SU-DHL-6 (cell line): ENCODE data around the gene IFITM5.

Experiments used
- EZH2phosphoT487 ChIP-seq: fragments of 200-600 bp; sonication (generic), shearing (Covaris generic); conservative IDR thresholded peaks from 2 replicates; pipeline ENCODE4 v1.6.1; 2018; ENCODE audit warnings: mild to moderate bottlenecking, antibody characterized with exemption, low read length, moderate library complexity, mixed read lengths
- TF ChIP-seq, protein P1 (sequence below): fragments of 200-600 bp; sonication (generic); IDR thresholded peaks from one replicate; pipeline ENCODE4 v1.5.1; 2017; ENCODE audit warnings: antibody characterized with exemption, mild to moderate bottlenecking, low read length, moderate library complexity; ENCODE audit not compliant: insufficient read depth, poor library complexity, severe bottlenecking

DNA sequence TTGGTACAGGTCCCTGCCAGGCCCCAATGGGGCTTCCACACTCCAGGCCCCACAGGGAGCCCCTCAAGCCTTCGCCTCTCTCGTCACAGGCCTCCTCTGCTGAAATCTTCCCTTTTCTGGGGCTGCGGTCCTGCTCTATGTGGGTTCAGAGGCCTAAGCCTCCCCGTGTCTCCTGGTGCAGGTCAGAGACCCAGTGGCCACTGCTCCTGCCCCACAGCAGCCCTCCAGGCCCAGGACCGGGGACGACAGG, 27.2 kb upstream of the IFITM5 start:
- TF ChIP-seq, protein P1, sequence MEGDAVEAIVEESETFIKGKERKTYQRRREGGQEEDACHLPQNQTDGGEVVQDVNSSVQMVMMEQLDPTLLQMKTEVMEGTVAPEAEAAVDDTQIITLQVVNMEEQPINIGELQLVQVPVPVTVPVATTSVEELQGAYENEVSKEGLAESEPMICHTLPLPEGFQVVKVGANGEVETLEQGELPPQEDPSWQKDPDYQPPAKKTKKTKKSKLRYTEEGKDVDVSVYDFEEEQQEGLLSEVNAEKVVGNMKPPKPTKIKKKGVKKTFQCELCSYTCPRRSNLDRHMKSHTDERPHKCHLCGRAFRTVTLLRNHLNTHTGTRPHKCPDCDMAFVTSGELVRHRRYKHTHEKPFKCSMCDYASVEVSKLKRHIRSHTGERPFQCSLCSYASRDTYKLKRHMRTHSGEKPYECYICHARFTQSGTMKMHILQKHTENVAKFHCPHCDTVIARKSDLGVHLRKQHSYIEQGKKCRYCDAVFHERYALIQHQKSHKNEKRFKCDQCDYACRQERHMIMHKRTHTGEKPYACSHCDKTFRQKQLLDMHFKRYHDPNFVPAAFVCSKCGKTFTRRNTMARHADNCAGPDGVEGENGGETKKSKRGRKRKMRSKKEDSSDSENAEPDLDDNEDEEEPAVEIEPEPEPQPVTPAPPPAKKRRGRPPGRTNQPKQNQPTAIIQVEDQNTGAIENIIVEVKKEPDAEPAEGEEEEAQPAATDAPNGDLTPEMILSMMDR = no peak
- no peak for TF ChIP-seq EZH2phosphoT487
